Fibroblast of lung (primary cell): ENCODE results near the gene EHMT1.

Experiments used
- EZH2 ChIP-seq: IDR thresholded peaks from 2 replicates; pipeline ENCODE4 v1.5.1; 2012; ENCODE audit warnings: low read length, control low read depth, mild to moderate bottlenecking; ENCODE audit errors: missing control alignments
- TF ChIP-seq, protein P1 (sequence below), 2 donors: IDR thresholded peaks in 1 of 2; conservative IDR thresholded peaks in 1 of 2; 1 replicate in 1 of 2; 2 replicates in 1 of 2; pipeline ENCODE4 v1.5.1; 2011 to 2012; ENCODE audit warnings: low read length in 2 of 2, control low read depth in 1 of 2, inconsistent platforms in 1 of 2, low read depth in 1 of 2, mild to moderate bottlenecking in 1 of 2

DNA sequence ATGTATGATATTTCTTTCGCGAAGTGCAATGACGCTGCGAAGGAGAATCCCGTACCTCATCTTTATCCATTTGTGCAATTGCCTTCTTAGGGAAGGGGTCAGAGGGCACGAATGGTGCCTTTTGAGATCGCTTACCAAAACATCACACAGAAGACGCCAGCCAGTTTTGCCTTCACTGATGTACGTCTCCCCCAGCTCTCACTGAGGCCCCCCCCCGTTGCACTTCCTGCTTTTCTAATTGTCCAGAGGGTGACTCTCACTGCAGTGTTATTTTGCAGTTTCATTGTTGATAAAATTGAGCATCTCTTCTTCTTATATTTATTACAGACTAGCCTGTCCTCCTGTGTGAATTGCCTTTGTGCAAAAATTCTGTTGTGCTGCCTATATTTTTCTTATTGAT lies 219.8 kb downstream of the EHMT1 start:
- TF ChIP-seq, protein P1, sequence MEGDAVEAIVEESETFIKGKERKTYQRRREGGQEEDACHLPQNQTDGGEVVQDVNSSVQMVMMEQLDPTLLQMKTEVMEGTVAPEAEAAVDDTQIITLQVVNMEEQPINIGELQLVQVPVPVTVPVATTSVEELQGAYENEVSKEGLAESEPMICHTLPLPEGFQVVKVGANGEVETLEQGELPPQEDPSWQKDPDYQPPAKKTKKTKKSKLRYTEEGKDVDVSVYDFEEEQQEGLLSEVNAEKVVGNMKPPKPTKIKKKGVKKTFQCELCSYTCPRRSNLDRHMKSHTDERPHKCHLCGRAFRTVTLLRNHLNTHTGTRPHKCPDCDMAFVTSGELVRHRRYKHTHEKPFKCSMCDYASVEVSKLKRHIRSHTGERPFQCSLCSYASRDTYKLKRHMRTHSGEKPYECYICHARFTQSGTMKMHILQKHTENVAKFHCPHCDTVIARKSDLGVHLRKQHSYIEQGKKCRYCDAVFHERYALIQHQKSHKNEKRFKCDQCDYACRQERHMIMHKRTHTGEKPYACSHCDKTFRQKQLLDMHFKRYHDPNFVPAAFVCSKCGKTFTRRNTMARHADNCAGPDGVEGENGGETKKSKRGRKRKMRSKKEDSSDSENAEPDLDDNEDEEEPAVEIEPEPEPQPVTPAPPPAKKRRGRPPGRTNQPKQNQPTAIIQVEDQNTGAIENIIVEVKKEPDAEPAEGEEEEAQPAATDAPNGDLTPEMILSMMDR (conservative IDR thresholded peaks at IDR 0.05 in 1 of 2, IDR thresholded peaks at IDR 0.05 in 1 of 2; ENCODE audit: low read depth in 1 of 2, low read length in 2 of 2) = no peak
- no peak for TF ChIP-seq EZH2
